PFSK-1 (cell line): Measurements from ENCODE around the gene ESPN.

Source experiments
- FOXP2 ChIP-seq: optimal IDR thresholded peaks from 2 replicates; pipeline ENCODE3; 2011; ENCODE audit warnings: borderline replicate concordance, control low read depth, inconsistent platforms; ENCODE audit not compliant: insufficient read depth; ENCODE audit errors: extremely low read length, extremely low read depth
- POLR2AphosphoS5 ChIP-seq: IDR thresholded peaks from 2 replicates; pipeline ENCODE4 v1.6.1; 2012; ENCODE audit warnings: low read depth, mild to moderate bottlenecking, control low read depth, low read length, moderate library complexity
- REST ChIP-seq, 2 experiments: IDR thresholded peaks; 2 replicates each; pipeline versions ENCODE4 v1.6.1 to v1.8.0; 2011 to 2012; ENCODE audit warnings: low read depth in 2 of 2, low read length in 2 of 2, control low read depth in 1 of 2, inconsistent platforms in 1 of 2, mild to moderate bottlenecking in 1 of 2, moderate library complexity in 1 of 2; ENCODE audit not compliant: insufficient read depth in 1 of 2
- SIN3A ChIP-seq: IDR thresholded peaks from 2 replicates; pipeline ENCODE4 v1.6.1; 2012; ENCODE audit warnings: mild to moderate bottlenecking, low read length, moderate library complexity, borderline replicate concordance; ENCODE audit not compliant: insufficient read depth
- TAF1 ChIP-seq: IDR thresholded peaks from 2 replicates; pipeline ENCODE4 v1.6.1; 2012; ENCODE audit warnings: low read length, control low read depth, borderline replicate concordance; ENCODE audit not compliant: insufficient read depth

The ESPN gene

GRCh38 chr1:6488602-6489382 lies 64.2 kb downstream of the ESPN start:
- TF ChIP-seq TAF1 = no peak

GRCh38 chr1:6489383-6489765 lies 64.8 kb downstream of the ESPN start:
- TF ChIP-seq REST (IDR thresholded peaks at IDR 0.05; ENCODE audit: insufficient read depth in 1 of 2, low read depth in 2 of 2, low read length in 2 of 2) = no peak
- TF ChIP-seq FOXP2 = no peak
- no peak for TF ChIP-seq POLR2AphosphoS5
- TF ChIP-seq SIN3A = no peak

- no peak for TF ChIP-seq REST (IDR thresholded peaks at IDR 0.05; ENCODE audit: insufficient read depth in 1 of 2, low read depth in 2 of 2, low read length in 2 of 2)
- TF ChIP-seq POLR2AphosphoS5 = no peak
- no peak for TF ChIP-seq SIN3A
- TF ChIP-seq FOXP2 = no peak
- TF ChIP-seq TAF1 = no peak
These were observed 65.2 kb downstream of the ESPN start for GRCh38 chr1:6489799-6490180.

GRCh38 chr1:6490181-6491080 lies 65.9 kb downstream of the ESPN start:
- TF ChIP-seq TAF1 (no peak), REST (IDR thresholded peaks at IDR 0.05; ENCODE audit: insufficient read depth in 1 of 2, low read depth in 2 of 2, low read length in 2 of 2) (no peak), FOXP2 (no peak), SIN3A (no peak), POLR2AphosphoS5 (no peak)

GRCh38 chr1:6491081-6491449 lies 66.5 kb downstream of the ESPN start:
- TF ChIP-seq POLR2AphosphoS5 (no peak), SIN3A (no peak), TAF1 (no peak), REST (IDR thresholded peaks at IDR 0.05; ENCODE audit: insufficient read depth in 1 of 2, low read depth in 2 of 2, low read length in 2 of 2) (no peak), FOXP2 (no peak)
